WI38 (cell line): Measurements from ENCODE around the gene GBX1.

Source experiments
- H3K4me3 ChIP-seq: 2 replicates; pipeline ENCODE4 v1.5.1; 2011; ENCODE audit warnings: low read depth, mild to moderate bottlenecking, control low read depth, low read length
- TF ChIP-seq, protein P1 (sequence below): IDR thresholded peaks from 2 replicates; pipeline ENCODE4 v1.5.1; 2012; ENCODE audit warnings: low read depth, mild to moderate bottlenecking, control low read depth, low read length

Gene GBX1

DNA sequence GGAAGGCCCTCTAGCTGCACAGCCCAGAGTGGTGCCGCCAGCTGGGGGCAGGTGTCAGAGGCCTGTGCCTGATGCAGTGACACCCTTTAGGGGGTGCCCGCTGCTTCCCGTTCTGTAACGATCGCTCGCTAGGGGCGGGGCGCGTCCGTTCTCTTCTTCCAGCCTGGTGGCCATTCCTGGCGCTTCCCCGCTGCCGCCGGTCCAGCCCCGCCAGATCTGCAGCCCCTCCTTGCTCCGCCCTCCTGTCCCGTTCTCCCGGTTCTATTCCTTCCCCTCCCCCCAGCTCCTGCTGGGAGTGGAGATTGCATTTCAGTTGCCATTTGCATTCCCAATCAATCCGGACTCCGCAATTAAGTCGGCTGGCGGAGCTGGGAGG is 42.0 kb downstream of the GBX1 start:
- TF ChIP-seq, protein P1, sequence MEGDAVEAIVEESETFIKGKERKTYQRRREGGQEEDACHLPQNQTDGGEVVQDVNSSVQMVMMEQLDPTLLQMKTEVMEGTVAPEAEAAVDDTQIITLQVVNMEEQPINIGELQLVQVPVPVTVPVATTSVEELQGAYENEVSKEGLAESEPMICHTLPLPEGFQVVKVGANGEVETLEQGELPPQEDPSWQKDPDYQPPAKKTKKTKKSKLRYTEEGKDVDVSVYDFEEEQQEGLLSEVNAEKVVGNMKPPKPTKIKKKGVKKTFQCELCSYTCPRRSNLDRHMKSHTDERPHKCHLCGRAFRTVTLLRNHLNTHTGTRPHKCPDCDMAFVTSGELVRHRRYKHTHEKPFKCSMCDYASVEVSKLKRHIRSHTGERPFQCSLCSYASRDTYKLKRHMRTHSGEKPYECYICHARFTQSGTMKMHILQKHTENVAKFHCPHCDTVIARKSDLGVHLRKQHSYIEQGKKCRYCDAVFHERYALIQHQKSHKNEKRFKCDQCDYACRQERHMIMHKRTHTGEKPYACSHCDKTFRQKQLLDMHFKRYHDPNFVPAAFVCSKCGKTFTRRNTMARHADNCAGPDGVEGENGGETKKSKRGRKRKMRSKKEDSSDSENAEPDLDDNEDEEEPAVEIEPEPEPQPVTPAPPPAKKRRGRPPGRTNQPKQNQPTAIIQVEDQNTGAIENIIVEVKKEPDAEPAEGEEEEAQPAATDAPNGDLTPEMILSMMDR = no peak
- peak overlapping the region; percentile 15; the same call in 1 of the 2 replicates for H3K4me3 ChIP-seq

DNA sequence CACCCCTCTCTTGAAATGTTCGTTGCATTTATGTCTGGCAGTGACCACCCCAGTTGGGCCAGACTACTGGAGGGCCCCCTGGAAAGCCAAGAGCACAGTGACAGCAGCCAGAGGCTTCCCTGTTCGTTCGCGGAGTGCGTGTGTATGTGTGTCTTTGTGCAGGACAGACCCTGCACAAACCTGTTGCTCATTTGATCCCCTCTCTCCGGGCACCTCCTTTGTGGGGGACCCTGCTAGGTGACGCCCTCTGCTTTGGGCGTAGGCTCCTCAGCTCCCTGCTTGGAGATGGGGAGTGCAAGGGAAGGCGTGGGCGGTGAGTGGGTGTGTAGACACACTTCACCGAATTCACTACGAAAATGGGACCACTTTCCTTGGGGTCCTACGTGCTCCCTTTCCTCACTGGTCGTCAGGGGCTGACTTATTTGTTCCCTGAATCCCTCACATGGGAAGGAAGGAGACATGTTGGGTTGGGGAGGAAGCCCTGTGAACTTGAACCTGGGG is 42.5 kb downstream of the GBX1 start:
- TF ChIP-seq, protein P1 = no peak
- H3K4me3 ChIP-seq = no peak overlapping the region

DNA sequence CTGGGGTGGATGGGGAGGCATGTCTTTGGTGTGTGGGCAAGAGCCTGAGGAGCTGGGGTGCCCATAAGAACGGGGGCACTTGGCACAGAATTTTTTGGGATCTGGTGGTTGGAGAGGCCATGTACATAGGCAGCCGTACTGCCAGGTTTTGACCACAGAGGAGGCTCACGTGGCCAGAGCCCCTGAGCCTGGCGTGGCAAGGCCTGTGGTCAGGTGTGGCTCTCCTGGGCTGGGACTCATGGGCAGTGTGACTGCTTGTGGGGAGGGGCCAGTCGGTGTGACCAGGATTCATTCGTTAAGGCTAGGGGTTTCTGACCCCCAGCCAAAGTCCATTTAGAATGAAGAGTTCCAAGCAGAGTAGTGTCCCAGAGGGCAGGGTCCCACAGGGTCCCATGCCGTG is 43.0 kb downstream of the GBX1 start:
- no peak overlapping the region for H3K4me3 ChIP-seq
- TF ChIP-seq, protein P1 = no peak

DNA sequence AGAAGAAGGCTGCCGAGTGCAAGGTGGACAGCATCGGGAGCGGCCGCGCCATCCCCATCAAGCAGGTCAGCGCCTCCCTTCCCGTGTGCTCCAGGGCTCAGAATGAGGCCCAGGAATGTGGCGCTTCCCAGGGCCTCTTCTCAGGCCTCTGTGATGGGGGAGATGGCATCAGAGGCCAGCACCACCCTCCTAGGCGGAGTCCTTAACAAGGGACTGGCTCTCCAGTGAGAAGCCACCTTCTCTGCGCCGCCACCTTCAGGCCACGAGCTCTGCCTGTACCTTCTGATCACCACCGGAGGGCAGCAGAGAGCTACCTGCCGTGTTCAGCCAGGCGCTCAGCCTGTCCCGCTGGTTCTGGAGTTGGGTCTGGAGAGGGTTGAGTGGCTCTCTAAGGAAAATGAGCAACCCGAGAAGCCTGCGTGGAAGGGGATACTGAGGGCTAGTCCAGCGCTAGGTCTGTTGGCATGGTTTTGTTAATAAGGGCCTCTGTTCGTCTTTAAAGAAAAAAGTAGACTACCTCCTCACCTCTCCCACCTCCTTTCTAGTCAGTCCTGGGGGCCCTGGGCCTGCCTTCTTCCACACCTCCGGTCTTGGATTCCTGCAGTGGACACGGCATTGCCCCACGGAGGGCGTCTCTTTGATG is 43.6 kb downstream of the GBX1 start:
- H3K4me3 ChIP-seq = no peak overlapping the region
- TF ChIP-seq, protein P1 = peak; percentile 98

DNA sequence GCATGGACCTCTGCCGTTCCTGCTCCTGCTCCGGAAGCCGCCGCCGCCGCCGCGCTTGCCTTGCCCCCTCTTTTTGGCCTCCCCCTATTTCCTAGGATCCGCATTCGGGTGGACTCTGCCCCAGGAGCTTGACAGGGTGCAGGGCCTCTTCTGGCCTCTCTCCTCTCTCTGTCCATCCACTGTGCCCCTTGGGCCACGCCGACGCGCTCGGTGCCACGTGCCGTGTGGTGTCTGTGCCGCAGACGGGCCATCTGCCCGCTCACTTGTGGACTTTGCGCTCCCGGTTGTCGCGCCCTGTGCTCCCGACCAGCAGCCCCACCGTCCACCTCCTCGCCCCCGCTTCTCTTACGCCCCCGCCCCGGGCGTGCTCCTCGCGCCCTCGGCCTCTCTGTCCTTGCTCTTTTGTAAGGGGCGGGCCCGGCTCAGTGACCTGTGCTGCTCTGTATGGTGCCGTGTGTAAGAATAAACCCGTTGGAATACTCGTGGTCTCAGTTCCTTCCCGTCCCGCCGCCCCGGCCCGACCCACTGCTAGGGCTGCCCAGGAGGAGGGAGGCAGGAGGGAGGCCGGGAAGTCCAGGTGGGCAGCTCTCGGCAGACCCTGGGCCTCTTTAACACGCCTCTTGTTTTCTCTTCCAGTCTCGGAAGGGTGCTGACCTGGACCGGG is 44.2 kb downstream of the GBX1 start:
- TF ChIP-seq, protein P1 = no peak
- no peak overlapping the region for H3K4me3 ChIP-seq

DNA sequence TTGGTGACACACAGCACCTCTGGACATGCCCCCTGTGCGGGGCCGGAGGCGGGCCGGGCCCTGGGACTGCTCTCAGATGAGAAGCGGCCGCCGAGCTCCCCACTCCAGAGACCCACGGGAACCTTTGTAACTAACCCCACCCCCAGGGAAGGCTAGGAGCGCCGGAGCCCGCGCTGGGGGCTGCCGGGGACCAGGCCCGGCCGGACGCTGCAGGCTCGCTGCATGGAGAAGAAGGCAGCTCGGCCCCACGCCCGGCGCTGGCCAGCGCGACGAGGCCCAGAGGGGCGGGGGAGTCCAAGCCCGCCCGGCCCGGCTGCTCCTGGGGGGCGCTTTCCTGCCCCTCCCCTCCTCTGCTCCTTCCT is 44.7 kb downstream of the GBX1 start:
- TF ChIP-seq, protein P1 = no peak
- no peak overlapping the region for H3K4me3 ChIP-seq

DNA sequence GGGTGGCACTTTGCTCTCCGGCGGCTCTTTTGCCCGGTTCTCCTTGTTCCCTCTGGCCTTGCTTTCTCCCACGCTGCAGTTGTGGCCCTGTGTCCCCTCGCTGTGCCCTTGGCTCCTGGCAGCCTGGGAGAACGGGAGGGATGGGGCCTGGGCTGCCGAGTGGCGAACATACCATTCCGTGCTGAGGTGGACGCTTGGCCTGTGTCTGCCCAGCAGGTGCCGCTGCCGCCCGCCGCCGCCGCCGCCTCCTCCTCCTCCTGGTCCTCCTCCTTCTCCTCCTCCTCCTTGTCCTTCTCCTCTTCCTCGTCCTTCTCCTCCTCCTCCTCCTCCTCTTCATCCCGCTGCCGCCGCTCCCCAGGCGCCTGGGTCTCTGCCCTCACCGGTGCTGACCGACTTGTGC is 45.2 kb downstream of the GBX1 start:
- no peak overlapping the region for H3K4me3 ChIP-seq
- TF ChIP-seq, protein P1 = no peak
